Heart left ventricle (tissue), 13 donors: ENCODE data around the gene PMEL.

ENCODE experiments used
- CTCF ChIP-seq, 12 donors: fragments of 200-600 bp; sonication (generic) in 4 of 12; IDR thresholded peaks; one replicate each; pipeline versions ENCODE4 v1.5.0 to v1.8.0; 2018 to 2022; ENCODE audit warnings: antibody characterized with exemption in 12 of 12, mild to moderate bottlenecking in 5 of 12
- POLR2A ChIP-seq, 2 donors: fragments of 450-650 bp; IDR thresholded peaks; one replicate each; pipeline ENCODE4 v1.6.1; 2017; ENCODE audit warnings: antibody characterized with exemption in 2 of 2, mild to moderate bottlenecking in 2 of 2, moderate library complexity in 2 of 2
- donor health status: ischemic (EF 13 %, LVEDD 7.1; RV severe dilation, severe dysfunction).
- donor health status: DM: no; HTN: yes; CAD: no.
- donor health status: DM: no; HTN: no; CAD: no.
- donor health status: ischemic (EF 25% LVEDD 6.9; RV normal size, moderate dysfunction).
- donor health status: ischemic (EF 25% LVEDD 5.7; RV mildly dilated, moderate dysfunction).
- donor health status: ischemic (EF 35%, LVEDD 5.7; RV mildly dilated, moderate dysfunction).
- donor health status: nonischemic (EF 11% LVEDD 7.7; RV severe dilation, severe dysfunction).
- donor health status: DM: yes; HTN: yes; CAD: no.
- donor health status: PGD.
- donor health status: ischemic (EF 29% LVEDD 5.4; RV normal size, mild dysfunction).
- donor health status: nonischemic (EF 23%, LVEDD 6.1; RV moderate dilation, normal function).

DNA sequence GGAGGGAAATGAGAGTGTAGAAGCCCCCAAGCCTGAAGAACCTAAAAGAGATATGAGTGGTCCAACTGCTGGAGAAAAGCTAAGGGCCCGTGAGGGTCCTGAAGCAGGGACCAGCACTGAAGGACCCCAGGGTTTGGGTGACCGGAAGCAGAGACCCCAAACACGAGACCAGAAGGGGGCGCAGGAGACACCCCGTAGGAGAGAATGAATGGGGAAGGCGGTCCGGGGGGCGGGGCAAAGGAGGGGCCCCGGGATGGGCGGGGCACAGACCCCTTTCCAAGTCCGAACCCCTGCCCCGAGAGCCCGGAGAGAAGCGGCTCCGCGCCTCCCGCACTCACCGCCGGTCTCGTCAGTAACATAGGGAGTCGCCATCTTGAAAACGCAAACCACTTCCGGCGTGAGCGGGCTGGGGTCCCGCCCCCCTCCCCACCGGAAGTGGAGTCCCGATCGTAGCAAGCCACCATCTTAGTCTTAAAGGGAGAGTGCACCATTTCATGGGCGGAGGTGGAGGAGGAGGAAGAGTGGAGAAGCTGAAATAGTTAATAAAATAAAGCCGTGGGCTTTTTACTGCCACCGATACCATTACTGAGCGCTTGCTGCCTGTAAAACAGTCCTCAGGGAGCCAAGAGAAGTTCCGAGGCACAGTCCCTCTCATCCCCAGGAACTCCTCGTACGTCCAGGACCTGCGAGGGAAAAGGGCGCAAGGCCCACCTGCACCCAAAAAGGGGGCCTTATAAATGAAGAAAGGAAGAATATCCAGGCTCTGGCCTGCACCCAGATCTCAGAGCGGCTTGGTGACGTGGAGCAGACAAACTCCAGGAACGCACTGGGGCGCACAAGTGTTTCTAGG lies 38.9 kb downstream of the PMEL start:
- TF ChIP-seq CTCF (IDR thresholded peaks at IDR 0.05) (peak; percentile 38 to 96 (median 77)), POLR2A (IDR thresholded peaks at IDR 0.05) (peak in 1 of 2 donors; percentile 51)
